WTC11 (cell line): Measurements from ENCODE around the gene SKAP1. TPM values are rescaled to one million over a fixed set of nuclear protein-coding genes. Genes with fewer than 3 reads are reported as not detected.
A peak's percentile ranks its signal among the peaks of the same experiment; 100 is the strongest.

Source experiments
- ATAC-seq: fragments of 200-7000 bp; cut with Tn5 transposase; 2 replicates; pipeline ENCODE4 v1.10.0; 2021; ENCODE audit warnings: mild to moderate bottlenecking, moderate library complexity
- CTCF ChIA-PET: fragments of 300-600 bp; sonication (Branson Sonifier 250); formaldehyde crosslinking; loops from one replicate; lab custom pipeline; 2021; ENCODE audit warnings: antibody characterized with exemption; lab: Charles Lee
- POLR2A ChIA-PET: fragments of 350-600 bp; sonication (Branson Sonifier 250); formaldehyde crosslinking; loops from one replicate; lab custom pipeline; 2021; ENCODE audit warnings: antibody characterized with exemption; lab: Charles Lee
- DNase-seq: peaks from one replicate; pipeline ENCODE4 v3.0.0; 2021; ENCODE audit warnings: low spot score
- H3K27ac Mint-ChIP-seq: 2 replicates; pipeline ENCODE4 v1.8.0; 2021; ENCODE audit warnings: mixed read lengths
- H3K27me3 Mint-ChIP-seq: 2 replicates; pipeline ENCODE4 v1.8.0; 2021; ENCODE audit warnings: low read depth, mild to moderate bottlenecking, moderate library complexity, mixed read lengths
- H3K36me3 Mint-ChIP-seq: 2 replicates; pipeline ENCODE4 v1.8.0; 2021; ENCODE audit warnings: mixed read lengths
- H3K4me1 Mint-ChIP-seq: 2 replicates; pipeline ENCODE4 v1.8.0; 2022; ENCODE audit warnings: mixed read lengths
- H3K4me3 Mint-ChIP-seq: 2 replicates; pipeline ENCODE4 v1.8.0; 2021; ENCODE audit warnings: mild to moderate bottlenecking, moderate library complexity, mixed read lengths
- H3K9me3 Mint-ChIP-seq: 2 replicates; pipeline ENCODE4 v1.8.0; 2021; ENCODE audit warnings: mixed read lengths
- CREM ChIP-seq: sonication (generic); formaldehyde crosslinking; IDR thresholded peaks from 2 replicates; pipeline ENCODE4 v1.8.1; 2022; ENCODE audit warnings: mild to moderate bottlenecking, missing genetic modification reagents, moderate library complexity
- EMX1 ChIP-seq: fragments of 250-450 bp; sonication (Bioruptor Pico); IDR thresholded peaks from 2 replicates; pipeline ENCODE4 v1.8.0; 2021; ENCODE audit warnings: mild to moderate bottlenecking
- ETV6 ChIP-seq: sonication (generic); formaldehyde crosslinking; IDR thresholded peaks from 2 replicates; pipeline ENCODE4 v1.8.1; 2022; ENCODE audit warnings: mild to moderate bottlenecking, missing genetic modification reagents
- FOXK1 ChIP-seq: sonication (generic); formaldehyde crosslinking; IDR thresholded peaks from 2 replicates; pipeline ENCODE4 v1.8.0; 2022; ENCODE audit warnings: mild to moderate bottlenecking, moderate library complexity, missing genetic modification reagents
- JUN ChIP-seq: sonication (generic); formaldehyde crosslinking; IDR thresholded peaks from 2 replicates; pipeline ENCODE4 v1.8.0; 2023; ENCODE audit warnings: mild to moderate bottlenecking, missing genetic modification reagents
- NR3C1 ChIP-seq: sonication (generic); formaldehyde crosslinking; conservative IDR thresholded peaks from 2 replicates; pipeline ENCODE4 v1.8.1; 2023; ENCODE audit warnings: low read depth, mild to moderate bottlenecking, missing genetic modification reagents
- SMAD4 ChIP-seq: sonication (generic); formaldehyde crosslinking; IDR thresholded peaks from 2 replicates; pipeline ENCODE4 v1.8.0; 2022; ENCODE audit warnings: mild to moderate bottlenecking, missing genetic modification reagents
- ZNF138 ChIP-seq: sonication (generic); formaldehyde crosslinking; conservative IDR thresholded peaks from 2 replicates; pipeline ENCODE4 v1.8.1; 2022; ENCODE audit warnings: mild to moderate bottlenecking, moderate library complexity, missing genetic modification reagents
- ZNF263 ChIP-seq: sonication (generic); formaldehyde crosslinking; IDR thresholded peaks from 2 replicates; pipeline ENCODE4 v1.8.1; 2022; ENCODE audit warnings: low read depth, mild to moderate bottlenecking, moderate library complexity, missing genetic modification reagents
- ZNF396 ChIP-seq: fragments of 250-450 bp; sonication (Bioruptor Pico); IDR thresholded peaks from 2 replicates; pipeline ENCODE4 v1.8.0; 2021; ENCODE audit warnings: mild to moderate bottlenecking, moderate library complexity, borderline replicate concordance
- total RNA-seq: library from RNA; stranded (reverse); gene quantifications from 3 replicates; pipeline ENCODE4 v1.2.3, GENCODE V29; 2021
- TF ChIP-seq, protein P1 (sequence below): fragments of 200-600 bp; IDR thresholded peaks from 2 replicates; pipeline ENCODE4 v1.8.0; 2022; ENCODE audit warnings: antibody characterized with exemption
- TF ChIP-seq, protein P2 (sequence below): sonication (generic); formaldehyde crosslinking; IDR thresholded peaks from 2 replicates; pipeline ENCODE4 v1.8.0; 2022; ENCODE audit warnings: mild to moderate bottlenecking, missing genetic modification reagents
- TF ChIP-seq, protein P3 (sequence below): fragments of 250-450 bp; sonication (Bioruptor Pico); conservative IDR thresholded peaks from 2 replicates; pipeline ENCODE4 v1.9.0; 2021; ENCODE audit warnings: mild to moderate bottlenecking
- TF ChIP-seq, protein P4 (sequence below): sonication (generic); formaldehyde crosslinking; IDR thresholded peaks from 2 replicates; pipeline ENCODE4 v1.8.0; 2022; ENCODE audit warnings: mild to moderate bottlenecking, missing genetic modification reagents
- TF ChIP-seq, protein P5 (sequence below): sonication (generic); formaldehyde crosslinking; IDR thresholded peaks from 2 replicates; pipeline ENCODE4 v1.8.1; 2022; ENCODE audit warnings: missing genetic modification reagents, borderline replicate concordance
- TF ChIP-seq, protein P6 (sequence below): sonication (generic); formaldehyde crosslinking; IDR thresholded peaks from 2 replicates; pipeline ENCODE4 v1.8.0; 2022; ENCODE audit warnings: mild to moderate bottlenecking, missing genetic modification reagents

The SKAP1 gene
- total RNA-seq, 1 experiment from 2014 or later: not detected

DNA sequence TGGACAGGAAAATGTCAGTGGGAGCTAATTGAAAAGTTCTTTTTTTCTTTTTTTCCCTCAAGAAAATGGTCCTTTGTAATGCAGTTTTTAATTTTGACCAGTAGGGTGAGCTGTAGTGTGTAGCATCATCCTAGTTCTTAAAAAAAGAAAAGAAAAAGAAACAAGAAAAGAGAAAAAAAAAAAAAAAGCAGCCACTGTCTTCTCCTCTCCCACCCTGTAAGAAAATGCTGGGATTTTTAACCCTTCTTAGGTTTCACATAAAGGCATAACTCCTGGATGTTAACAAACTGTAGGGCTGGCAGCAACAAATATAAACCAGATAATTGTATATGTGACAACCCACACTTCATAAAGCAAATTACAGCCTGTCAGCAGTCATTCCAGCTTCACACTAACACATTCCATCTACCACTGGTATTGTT lies 78.1 kb downstream of the SKAP1 start:
- no peaks in the 10 kb centered on the region for H3K9me3 Mint-ChIP-seq
- no peak for DNase-seq
- TF ChIP-seq NR3C1 (CRISPR knock-in tag) (no peak), FOXK1 (no peak)
- TF ChIP-seq, protein P1, sequence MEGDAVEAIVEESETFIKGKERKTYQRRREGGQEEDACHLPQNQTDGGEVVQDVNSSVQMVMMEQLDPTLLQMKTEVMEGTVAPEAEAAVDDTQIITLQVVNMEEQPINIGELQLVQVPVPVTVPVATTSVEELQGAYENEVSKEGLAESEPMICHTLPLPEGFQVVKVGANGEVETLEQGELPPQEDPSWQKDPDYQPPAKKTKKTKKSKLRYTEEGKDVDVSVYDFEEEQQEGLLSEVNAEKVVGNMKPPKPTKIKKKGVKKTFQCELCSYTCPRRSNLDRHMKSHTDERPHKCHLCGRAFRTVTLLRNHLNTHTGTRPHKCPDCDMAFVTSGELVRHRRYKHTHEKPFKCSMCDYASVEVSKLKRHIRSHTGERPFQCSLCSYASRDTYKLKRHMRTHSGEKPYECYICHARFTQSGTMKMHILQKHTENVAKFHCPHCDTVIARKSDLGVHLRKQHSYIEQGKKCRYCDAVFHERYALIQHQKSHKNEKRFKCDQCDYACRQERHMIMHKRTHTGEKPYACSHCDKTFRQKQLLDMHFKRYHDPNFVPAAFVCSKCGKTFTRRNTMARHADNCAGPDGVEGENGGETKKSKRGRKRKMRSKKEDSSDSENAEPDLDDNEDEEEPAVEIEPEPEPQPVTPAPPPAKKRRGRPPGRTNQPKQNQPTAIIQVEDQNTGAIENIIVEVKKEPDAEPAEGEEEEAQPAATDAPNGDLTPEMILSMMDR: peak; percentile 40; the same call in 1 of the 2 replicates
- H3K4me1 Mint-ChIP-seq: no peaks in the 10 kb centered on the region
- ChIA-PET POLR2A (interaction anchor here (0.6 kb wide), 1 partner anchor 728 kb away, joined by 5 read pairs; no protein-coding TSS in a partner anchor), CTCF (interaction anchor here (0.6 to 3.0 kb wide), 45 partner anchors 10 to 552 kb away, joined by 3 to 27 read pairs (median 4); partner anchors contain the start of gene HOXB5)
- no peaks in the 10 kb centered on the region for H3K36me3 Mint-ChIP-seq
- H3K27me3 Mint-ChIP-seq: peaks cover 26% of the 10 kb centered on the region
- ATAC-seq: no peak
- no peak overlapping the region for H3K4me3 Mint-ChIP-seq
- no peak overlapping the region for H3K27ac Mint-ChIP-seq

DNA sequence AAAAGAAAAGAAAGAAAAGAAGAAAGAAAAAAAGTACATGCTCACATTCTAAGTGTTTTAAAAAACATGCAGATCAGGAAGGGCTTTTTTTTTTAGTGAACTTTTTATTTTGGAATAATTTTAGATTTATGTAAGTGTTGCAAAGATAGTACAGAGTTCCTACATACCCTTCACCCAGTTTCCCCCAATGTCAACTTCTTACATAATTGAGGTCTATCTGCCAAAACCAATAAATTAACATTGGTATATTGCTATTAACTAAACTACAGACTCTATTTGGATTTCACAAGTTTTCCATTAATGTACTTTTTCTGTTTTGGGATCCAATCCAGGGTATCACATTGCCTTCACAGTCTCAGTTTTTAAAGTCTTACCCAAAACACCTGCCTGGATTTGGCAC lies 81.7 kb downstream of the SKAP1 start:
- TF ChIP-seq, protein P2, sequence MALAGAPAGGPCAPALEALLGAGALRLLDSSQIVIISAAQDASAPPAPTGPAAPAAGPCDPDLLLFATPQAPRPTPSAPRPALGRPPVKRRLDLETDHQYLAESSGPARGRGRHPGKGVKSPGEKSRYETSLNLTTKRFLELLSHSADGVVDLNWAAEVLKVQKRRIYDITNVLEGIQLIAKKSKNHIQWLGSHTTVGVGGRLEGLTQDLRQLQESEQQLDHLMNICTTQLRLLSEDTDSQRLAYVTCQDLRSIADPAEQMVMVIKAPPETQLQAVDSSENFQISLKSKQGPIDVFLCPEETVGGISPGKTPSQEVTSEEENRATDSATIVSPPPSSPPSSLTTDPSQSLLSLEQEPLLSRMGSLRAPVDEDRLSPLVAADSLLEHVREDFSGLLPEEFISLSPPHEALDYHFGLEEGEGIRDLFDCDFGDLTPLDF (CRISPR knock-in tag): no peak
- TF ChIP-seq EMX1 (CRISPR knock-in tag): no peak
- TF ChIP-seq, protein P3, sequence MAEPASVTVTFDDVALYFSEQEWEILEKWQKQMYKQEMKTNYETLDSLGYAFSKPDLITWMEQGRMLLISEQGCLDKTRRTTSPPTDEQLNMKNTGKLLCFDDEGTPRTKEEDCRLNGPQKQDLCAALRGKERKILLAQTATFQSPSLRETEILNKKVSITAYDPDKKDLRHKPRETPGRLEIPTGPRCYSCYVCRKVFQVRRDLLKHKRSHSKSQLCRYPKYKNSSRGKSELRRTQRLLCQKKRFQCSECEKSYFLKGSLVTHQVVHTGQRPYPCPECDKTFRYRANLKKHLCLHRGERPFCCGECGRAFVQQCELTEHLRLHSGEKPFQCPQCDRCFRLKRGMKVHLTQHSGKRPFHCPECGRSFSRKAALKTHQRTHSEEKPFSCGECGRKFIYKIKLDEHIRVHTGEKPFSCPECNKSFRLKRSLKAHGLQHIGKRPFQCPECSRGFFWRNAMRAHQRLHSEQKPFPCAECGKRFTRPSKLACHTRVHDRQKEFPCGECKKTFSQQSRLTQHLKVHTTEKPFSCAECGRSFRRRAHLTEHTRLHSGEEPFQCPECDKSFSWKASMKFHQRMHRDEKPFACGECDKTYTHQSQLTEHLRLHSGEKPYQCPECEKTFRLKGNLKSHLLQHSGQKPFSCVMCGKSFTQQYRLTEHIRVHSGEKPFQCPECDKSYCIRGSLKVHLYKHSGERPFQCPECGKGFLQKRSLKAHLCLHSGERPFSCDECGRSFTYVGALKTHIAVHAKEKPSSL: no peak
- Mint-ChIP-seq H3K9me3 (no peaks in the 10 kb centered on the region), H3K27ac (no peak overlapping the region), H3K36me3 (no peaks in the 10 kb centered on the region), H3K4me3 (no peak overlapping the region), H3K27me3 (peaks cover 24% of the 10 kb centered on the region), H3K4me1 (no peaks in the 10 kb centered on the region)
- DNase-seq: no peak
- ChIA-PET CTCF (interaction anchor here (0.7 to 1.7 kb wide), 4 partner anchors 12 to 124 kb away, joined by 3 to 10 read pairs (median 4); no protein-coding TSS in a partner anchor), POLR2A (no interaction called here)
- no peak for ATAC-seq

DNA sequence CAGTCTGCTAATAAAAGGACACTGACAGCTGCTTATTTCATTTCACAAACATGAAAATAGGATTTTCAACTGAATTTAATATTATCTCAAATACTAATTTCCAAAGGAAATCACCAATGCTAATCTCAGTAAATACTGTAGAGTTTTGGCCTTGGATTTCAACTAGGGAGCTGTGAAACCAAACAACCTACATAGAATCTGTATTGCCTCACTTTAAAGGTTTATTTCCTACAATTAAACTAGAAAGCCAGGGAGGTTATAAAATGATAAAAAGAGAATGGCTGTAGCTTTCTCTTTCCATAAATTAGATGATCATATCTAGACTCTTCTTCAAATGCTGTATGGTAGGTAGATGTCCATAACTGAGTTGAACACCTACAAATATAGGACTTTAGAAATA lies 82.8 kb downstream of the SKAP1 start:
- Mint-ChIP-seq H3K27me3 (peaks cover 28% of the 10 kb centered on the region), H3K36me3 (no peaks in the 10 kb centered on the region), H3K9me3 (no peaks in the 10 kb centered on the region), H3K4me3 (no peak overlapping the region), H3K27ac (no peak overlapping the region), H3K4me1 (no peaks in the 10 kb centered on the region)
- ChIA-PET CTCF (interaction anchor here (1.3 to 1.7 kb wide), 3 partner anchors 11 to 87 kb away, joined by 3 to 10 read pairs (median 5); no protein-coding TSS in a partner anchor), POLR2A (no interaction called here)
- ATAC-seq (no peak), DNase-seq (no peak)
- TF ChIP-seq JUN (CRISPR knock-in tag) (no peak), EMX1 (CRISPR knock-in tag) (no peak), CREM (CRISPR knock-in tag) (no peak), SMAD4 (CRISPR knock-in tag) (no peak), ZNF138 (CRISPR knock-in tag) (no peak), ETV6 (CRISPR knock-in tag) (no peak), ZNF396 (no peak), ZNF263 (no peak)
- TF ChIP-seq, protein P4, sequence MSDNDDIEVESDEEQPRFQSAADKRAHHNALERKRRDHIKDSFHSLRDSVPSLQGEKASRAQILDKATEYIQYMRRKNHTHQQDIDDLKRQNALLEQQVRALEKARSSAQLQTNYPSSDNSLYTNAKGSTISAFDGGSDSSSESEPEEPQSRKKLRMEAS: no peak
- TF ChIP-seq, protein P5, sequence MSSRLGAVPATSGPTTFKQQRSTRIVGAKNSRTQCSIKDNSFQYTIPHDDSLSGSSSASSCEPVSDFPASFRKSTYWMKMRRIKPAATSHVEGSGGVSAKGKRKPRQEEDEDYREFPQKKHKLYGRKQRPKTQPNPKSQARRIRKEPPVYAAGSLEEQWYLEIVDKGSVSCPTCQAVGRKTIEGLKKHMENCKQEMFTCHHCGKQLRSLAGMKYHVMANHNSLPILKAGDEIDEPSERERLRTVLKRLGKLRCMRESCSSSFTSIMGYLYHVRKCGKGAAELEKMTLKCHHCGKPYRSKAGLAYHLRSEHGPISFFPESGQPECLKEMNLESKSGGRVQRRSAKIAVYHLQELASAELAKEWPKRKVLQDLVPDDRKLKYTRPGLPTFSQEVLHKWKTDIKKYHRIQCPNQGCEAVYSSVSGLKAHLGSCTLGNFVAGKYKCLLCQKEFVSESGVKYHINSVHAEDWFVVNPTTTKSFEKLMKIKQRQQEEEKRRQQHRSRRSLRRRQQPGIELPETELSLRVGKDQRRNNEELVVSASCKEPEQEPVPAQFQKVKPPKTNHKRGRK (CRISPR knock-in tag): no peak
- TF ChIP-seq, protein P6, sequence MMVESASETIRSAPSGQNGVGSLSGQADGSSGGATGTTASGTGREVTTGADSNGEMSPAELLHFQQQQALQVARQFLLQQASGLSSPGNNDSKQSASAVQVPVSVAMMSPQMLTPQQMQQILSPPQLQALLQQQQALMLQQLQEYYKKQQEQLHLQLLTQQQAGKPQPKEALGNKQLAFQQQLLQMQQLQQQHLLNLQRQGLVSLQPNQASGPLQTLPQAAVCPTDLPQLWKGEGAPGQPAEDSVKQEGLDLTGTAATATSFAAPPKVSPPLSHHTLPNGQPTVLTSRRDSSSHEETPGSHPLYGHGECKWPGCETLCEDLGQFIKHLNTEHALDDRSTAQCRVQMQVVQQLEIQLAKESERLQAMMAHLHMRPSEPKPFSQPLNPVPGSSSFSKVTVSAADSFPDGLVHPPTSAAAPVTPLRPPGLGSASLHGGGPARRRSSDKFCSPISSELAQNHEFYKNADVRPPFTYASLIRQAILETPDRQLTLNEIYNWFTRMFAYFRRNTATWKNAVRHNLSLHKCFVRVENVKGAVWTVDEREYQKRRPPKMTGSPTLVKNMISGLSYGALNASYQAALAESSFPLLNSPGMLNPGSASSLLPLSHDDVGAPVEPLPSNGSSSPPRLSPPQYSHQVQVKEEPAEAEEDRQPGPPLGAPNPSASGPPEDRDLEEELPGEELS (CRISPR knock-in tag): no peak
- TF ChIP-seq, protein P1: no peak
